Sigmoid colon (tissue), 4 donors: ENCODE results near the gene EVA1C.

Experiments
- CTCF ChIP-seq, 4 experiments: fragments of 450-650 bp in 3 of 4; fragments of 200-600 bp in 1 of 4; IDR thresholded peaks; one replicate each; pipeline ENCODE4 v1.5.1; 2016 to 2019; ENCODE audit warnings: antibody characterized with exemption in 4 of 4, mild to moderate bottlenecking in 3 of 4, moderate library complexity in 2 of 4
- POLR2AphosphoS5 ChIP-seq, 4 donors: sonication (generic); formaldehyde crosslinking; IDR thresholded peaks; one replicate each; pipeline ENCODE4 v1.6.1; 2017; ENCODE audit warnings: antibody characterized with exemption in 4 of 4

DNA sequence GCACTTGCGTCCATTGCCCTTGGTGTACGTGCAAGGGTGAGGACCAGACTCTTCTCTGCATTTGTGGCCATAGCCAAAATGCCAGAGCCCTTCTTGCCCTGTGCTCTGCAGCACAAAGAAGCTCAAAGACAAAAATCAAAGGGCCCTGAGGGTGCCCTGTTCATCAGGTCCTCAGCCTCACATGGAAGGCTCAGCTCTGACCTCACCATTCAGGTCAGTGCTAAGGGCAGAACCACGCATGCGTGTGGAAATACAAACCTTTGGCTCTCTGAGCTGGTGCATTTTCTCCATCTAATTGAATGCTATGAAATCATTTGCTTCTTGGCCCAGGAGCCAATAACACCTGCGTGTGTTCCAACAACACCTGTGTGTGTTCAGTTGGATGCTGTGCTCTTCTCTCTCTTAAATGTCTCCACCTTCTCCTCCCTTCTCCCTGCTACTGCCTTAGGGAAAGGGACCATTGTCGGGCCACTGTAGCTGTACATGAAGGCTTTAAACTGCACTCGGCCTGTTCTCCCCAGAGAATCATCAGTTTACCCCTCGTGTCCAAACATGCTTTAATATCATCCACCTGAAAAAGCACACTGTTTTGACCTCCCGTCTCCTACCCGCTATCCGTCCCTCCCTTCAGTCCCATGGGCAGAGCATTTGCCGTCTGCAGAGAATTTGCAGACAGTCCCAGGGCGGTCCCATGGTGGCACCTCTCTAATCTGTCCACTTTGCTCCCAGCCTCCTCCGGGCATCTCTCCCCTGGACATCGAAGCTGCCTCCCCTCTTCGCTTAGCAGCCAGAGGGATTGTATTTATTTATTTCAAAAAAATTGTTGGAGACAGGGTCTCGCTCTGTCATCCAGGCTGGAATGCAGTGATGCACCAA, 60.6 kb downstream of the EVA1C start:
- TF ChIP-seq POLR2AphosphoS5 (IDR thresholded peaks at IDR 0.05) = no peak
- no peak for TF ChIP-seq CTCF (IDR thresholded peaks at IDR 0.05)
